HG02938 (cell line): ENCODE data around the gene ITPR1.

ENCODE experiments used
- ATAC-seq: cut with Tn5 transposase; IDR thresholded peaks from one replicate; pipeline ENCODE4 v1.9.1; 2021; ENCODE audit warnings: mild to moderate bottlenecking, moderate library complexity; ENCODE audit not compliant: unreplicated experiment

ITPR1 gene

DNA sequence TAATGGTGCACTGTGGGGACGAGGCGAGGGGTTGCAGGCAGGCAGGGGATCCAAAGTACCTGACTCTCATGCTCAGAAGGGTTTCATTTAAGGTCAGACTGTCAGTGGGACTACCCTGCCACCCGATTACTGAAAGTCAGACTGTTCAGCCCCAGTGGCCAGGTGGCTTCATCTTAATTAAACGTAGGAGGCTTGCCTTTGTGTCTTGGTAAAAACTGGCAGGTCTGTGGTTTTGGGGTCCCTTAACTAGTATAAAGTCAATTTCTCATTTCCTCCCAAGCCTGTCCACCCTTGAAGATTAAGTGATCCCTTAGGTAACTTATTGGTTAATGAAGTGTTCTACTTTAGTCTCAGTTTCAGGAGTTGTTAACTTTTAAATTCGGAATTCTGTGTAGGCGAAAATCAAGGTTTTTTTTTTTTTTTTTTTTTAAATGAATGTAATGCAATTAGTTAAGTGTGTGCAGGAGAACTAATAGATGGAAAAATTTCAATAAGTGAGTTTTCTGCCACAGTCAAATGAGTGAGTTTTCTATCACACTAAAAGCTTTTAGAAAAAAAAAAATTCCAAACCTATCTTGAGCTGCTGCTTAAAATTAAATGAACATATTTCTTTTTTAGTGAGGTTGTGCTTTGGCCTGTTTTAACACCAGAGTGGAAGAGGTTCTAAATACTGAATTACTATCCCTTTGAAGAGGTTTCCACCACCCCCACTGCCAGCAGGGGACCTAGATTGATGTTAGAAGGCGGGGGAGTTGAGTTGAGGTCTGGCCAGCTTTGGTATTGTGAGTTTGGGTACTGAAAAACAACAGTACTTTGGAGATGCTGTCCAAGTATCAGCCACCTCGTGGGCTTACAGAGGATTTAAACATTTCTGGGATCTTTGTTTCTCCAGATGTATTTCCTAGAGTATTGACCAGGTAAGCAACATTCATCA, 15.2 kb downstream of the ITPR1 start:
- ATAC-seq, result peak; percentile 59

- no peak for ATAC-seq
Observed at GRCh38 chr3:4509043-4509442, 15.9 kb downstream of the ITPR1 start.

- ATAC-seq, result no peak
Observed at GRCh38 chr3:4509983-4510755, 17.0 kb downstream of the ITPR1 start.

DNA sequence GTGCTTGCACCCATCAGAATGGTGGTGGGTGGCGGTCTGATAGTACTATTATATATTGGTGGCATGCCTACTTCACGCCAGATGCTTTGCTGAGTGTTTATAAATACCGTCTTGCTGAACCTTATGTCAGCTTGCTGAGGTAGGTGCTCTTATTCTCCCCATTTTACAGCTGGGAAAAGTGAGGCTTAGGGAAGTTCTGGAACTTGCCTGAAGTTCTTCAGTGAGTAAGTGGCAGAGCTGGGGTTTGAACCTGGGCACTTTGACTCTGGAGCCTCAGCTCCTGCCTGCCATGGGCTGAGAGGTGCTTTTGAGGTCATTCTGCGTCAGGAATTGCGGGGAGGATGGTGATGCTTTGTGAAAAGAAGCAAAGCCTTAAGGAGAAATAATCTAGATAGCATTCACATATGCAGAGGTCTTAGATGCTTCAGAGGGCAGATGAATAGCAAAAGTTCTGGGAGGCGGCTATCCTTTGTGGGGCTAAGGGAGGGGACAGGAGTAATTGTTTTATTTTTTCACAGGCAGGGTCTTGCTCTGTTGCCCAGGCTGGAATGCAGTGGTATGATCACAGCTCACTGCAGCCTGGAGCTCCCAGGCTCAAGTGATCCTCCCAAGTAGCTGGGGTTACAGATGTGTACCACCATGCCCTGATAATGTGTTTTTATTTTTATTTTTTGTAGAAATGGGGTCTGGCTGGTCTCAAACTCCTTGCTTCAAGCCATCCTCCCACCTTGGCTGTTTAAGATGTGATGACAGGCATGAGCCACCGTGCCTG, 18.5 kb downstream of the ITPR1 start:
- no peak for ATAC-seq

GRCh38 chr3:4512895-4513616, 19.9 kb downstream of the ITPR1 start:
- no peak for ATAC-seq

DNA sequence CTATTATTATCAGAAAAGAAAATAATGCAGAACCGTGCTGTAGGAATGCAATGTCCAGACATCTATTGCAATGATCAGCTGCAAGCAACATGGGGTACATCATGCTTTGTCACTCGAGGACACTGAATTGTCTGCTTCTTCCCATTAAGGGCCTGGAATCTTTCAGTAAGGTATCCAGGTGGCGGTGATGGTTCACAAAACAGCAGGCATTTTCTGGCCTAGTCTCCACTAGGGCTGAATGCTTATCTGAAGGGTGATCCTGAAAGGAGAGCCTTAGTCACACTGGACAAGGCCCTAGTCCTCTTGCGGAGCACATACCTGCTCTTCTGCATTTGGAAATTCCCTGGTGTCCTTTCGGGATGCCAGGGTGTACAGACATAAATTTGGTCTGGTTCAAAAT, 21.2 kb downstream of the ITPR1 start:
- no peak for ATAC-seq

- ATAC-seq, result no peak
Observed at GRCh38 chr3:4514916-4515315, 21.8 kb downstream of the ITPR1 start.

DNA sequence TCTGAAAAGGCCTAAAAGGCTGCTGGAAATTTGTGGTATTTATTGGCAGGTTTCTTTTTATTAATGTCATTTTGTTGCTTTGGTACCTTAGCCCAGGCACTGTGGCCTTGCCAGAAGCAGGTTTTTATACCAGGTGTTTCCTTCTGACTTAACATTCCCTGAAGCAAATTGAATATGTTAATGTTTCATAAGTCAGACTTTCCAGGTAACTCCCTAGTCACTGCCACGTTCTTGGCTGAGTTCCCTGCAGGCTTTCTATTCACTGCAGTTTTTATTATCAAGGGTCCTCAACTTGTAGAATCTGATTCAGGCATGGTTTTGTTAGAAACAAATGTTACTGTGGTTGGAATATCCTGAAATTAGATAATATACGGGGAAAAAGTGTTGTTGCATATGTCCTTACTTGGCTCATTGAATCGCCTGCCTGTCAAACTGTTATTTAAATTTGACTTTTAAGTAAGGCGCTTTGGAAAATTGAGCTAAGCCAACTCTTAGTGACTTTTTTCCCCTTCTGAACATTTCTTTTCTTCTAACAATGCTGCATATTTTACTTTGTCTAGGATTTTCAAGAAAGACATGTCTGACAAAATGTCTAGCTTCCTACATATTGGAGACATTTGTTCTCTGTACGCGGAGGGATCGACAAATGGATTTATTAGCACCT, 22.9 kb downstream of the ITPR1 start:
- no peak for ATAC-seq

GRCh38 chr3:4517093-4517492, 23.9 kb downstream of the ITPR1 start:
- ATAC-seq, result no peak

DNA sequence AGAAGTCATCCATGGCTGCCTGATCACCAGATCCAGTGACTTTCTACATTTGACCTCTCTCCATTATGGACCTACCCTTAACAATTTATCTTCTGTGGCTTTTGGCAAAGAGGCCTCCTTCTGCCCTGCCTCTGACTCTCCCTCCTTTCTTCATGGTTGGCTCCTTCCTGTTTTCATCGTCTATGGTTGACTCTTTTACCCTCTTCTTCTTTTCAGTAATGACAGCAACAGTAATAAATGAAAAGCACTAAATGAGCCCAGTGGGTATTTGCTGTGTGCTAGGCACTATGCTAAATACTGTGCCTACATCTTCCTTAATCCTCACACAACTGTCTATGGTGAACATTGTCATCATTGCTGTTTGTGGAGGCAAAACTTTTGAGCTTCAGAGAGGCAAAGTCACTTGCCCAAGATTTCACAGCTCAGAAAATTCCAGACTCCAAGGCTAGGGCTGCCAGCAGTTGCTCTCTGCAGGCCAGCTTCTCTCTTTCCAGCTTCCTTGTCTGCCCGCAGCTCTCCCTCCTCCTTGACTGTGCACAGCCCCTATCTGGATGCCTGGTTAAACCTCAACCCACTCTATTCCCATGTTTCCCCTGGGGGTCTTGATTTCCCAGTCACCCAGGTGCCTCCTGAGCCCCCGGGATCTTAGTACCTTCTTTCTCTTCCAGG, 24.6 kb downstream of the ITPR1 start:
- ATAC-seq, result no peak

- ATAC-seq, result no peak
Observed at GRCh38 chr3:4520033-4520816, 27.1 kb downstream of the ITPR1 start.

GRCh38 chr3:4522947-4523346, 29.8 kb downstream of the ITPR1 start:
- ATAC-seq, result no peak

GRCh38 chr3:4523710-4524698, 30.9 kb downstream of the ITPR1 start:
- ATAC-seq, result no peak

DNA sequence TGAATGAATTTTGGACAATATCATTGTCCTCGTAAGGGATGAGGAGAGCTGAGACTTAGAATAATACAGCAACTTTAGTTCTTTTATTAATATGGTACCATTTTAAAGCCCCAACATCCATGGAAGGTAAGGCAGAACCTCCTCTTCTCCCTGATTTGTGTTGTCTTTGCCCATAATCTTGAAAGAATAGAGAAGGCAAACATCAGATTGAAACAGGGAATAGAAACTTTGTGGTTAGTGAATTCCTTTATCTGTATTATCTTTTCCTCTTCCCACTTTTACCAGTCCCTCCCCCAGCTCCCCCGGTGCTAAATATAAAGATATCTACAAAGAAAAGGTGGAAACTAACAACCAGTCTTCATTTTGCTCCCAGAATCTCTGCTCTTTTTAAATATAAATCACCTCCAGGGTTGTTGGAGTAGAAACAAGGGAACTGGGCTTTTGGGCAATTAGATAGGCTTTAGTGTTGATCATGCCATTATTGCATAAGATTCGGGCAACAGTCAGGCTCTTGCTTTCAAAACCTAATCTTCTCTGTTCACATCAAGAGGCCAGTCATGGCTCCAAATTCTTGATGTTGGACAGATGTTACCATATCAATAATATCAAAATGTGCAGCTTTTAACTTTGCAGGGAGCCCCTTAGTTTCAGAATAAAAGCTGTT, 32.5 kb downstream of the ITPR1 start:
- ATAC-seq, result no peak

- ATAC-seq, result no peak
Observed at GRCh38 chr3:4528320-4528719, 35.2 kb downstream of the ITPR1 start.

GRCh38 chr3:4528819-4529600, 35.9 kb downstream of the ITPR1 start:
- ATAC-seq, result no peak
